Measurements from ENCODE around the gene KRTAP5-1. TPM values are rescaled to one million over a fixed set of nuclear protein-coding genes. Genes with fewer than 3 reads are reported as not detected.

The KRTAP5-1 gene
- total RNA-seq, 1 donor from 2014 or later: not detected

- intact Hi-C loops (cut with DNase I): no loop called here
Observed at GRCh38 chr11:1542267-1542666, 42.8 kb downstream of the KRTAP5-1 start.

GRCh38 chr11:1541474-1542204, 43.4 kb downstream of the KRTAP5-1 start:
- Histone ChIP-seq H3K4me3 (no peak overlapping the region), H3K4me1 (peaks cover 18% of the 10 kb centered on the region), H3K27me3 (ENCODE audit: low read depth) (peaks cover 15% of the 10 kb centered on the region), H3K27ac (no peak overlapping the region), H3K36me3 (peaks cover 3% of the 10 kb centered on the region), H3K9me3 (no peaks in the 10 kb centered on the region)
- DNase-seq (no peak), ATAC-seq (no peak)
- no peak for TF ChIP-seq CTCF (IDR thresholded peaks at IDR 0.05)
- intact Hi-C loops (cut with DNase I): no loop called here

More at GRCh38 chr11:1542267-1542666, 42.8 kb downstream of the KRTAP5-1 start:
- DNase-seq (no peak), ATAC-seq (no peak)
- H3K9me3 ChIP-seq: no peaks in the 10 kb centered on the region
- peaks cover 21% of the 10 kb centered on the region for H3K27me3 ChIP-seq (ENCODE audit: low read depth)
- peaks cover 18% of the 10 kb centered on the region for H3K4me1 ChIP-seq
- no peak overlapping the region for H3K4me3 ChIP-seq
- H3K27ac ChIP-seq: no peak overlapping the region
- no peaks in the 10 kb centered on the region for H3K36me3 ChIP-seq
- no peak for TF ChIP-seq CTCF (IDR thresholded peaks at IDR 0.05)

GRCh38 chr11:1540074-1540473, 45.0 kb downstream of the KRTAP5-1 start:
- Histone ChIP-seq H3K4me3 (no peak overlapping the region), H3K36me3 (peaks cover 18% of the 10 kb centered on the region), H3K27ac (no peak overlapping the region), H3K9me3 (no peaks in the 10 kb centered on the region), H3K4me1 (peaks cover 25% of the 10 kb centered on the region), H3K27me3 (ENCODE audit: low read depth) (peaks cover 5% of the 10 kb centered on the region)
- DNase-seq: no peak
- ATAC-seq: no peak
- no peak for TF ChIP-seq CTCF (IDR thresholded peaks at IDR 0.05)
- intact Hi-C loops (cut with DNase I): no loop called here

- TF ChIP-seq CTCF (IDR thresholded peaks at IDR 0.05): no peak
- H3K27me3 ChIP-seq (ENCODE audit: low read depth): no peaks in the 10 kb centered on the region
- no peak overlapping the region for H3K4me3 ChIP-seq
- H3K4me1 ChIP-seq: peaks cover 42% of the 10 kb centered on the region
- ATAC-seq (no peak), DNase-seq (no peak)
- intact Hi-C loops (cut with DNase I): no loop called here
- peaks cover 30% of the 10 kb centered on the region for H3K36me3 ChIP-seq
- no peak overlapping the region for H3K27ac ChIP-seq
- H3K9me3 ChIP-seq: no peaks in the 10 kb centered on the region
Observed at GRCh38 chr11:1538153-1538552, 46.9 kb downstream of the KRTAP5-1 start.

GRCh38 chr11:1536065-1536843, 48.8 kb downstream of the KRTAP5-1 start:
- Histone ChIP-seq H3K27ac (no peak overlapping the region), H3K9me3 (no peaks in the 10 kb centered on the region), H3K36me3 (peaks cover 42% of the 10 kb centered on the region), H3K27me3 (ENCODE audit: low read depth) (no peaks in the 10 kb centered on the region), H3K4me1 (peaks cover 61% of the 10 kb centered on the region), H3K4me3 (no peak overlapping the region)
- no peak for TF ChIP-seq CTCF (IDR thresholded peaks at IDR 0.05)
- intact Hi-C loops (cut with DNase I): no loop called here
- no peak for ATAC-seq
- no peak for DNase-seq
